GM18873 (cell line): ENCODE measurements around the gene TRIM31.

Experiments
- ATAC-seq: cut with Tn5 transposase; IDR thresholded peaks from one replicate; pipeline ENCODE4 v1.9.1; 2021; ENCODE audit warnings: mild to moderate bottlenecking, moderate library complexity, moderate number of reproducible peaks; ENCODE audit not compliant: unreplicated experiment, low FRiP score

TRIM31 gene

GRCh38 chr6:30113003-30113759 lies at the start of gene TRIM31:
Gene TRIM31, minus strand, starts transcription at chr6:30113090. Its CDS starts 285 bp downstream, at chr6:30112805.
- ATAC-seq, result no peak

- ATAC-seq, result no peak
Measured at GRCh38 chr6:30162265-30163089, 49.6 kb upstream of the TRIM31 start.

GRCh38 chr6:30160785-30161531 lies 48.1 kb upstream of the TRIM31 start, which contains the start of gene TRIM10:
Gene TRIM10, minus strand, starts transcription at chr6:30161211. Its CDS starts 353 bp downstream, at chr6:30160858.
- no peak for ATAC-seq

GRCh38 chr6:30160008-30160784 lies 47.3 kb upstream of the TRIM31 start:
- ATAC-seq, result no peak

- no peak for ATAC-seq
Measured at GRCh38 chr6:30158475-30159040, 45.7 kb upstream of the TRIM31 start.

- no peak for ATAC-seq
Measured at GRCh38 chr6:30157999-30158398, 45.1 kb upstream of the TRIM31 start.

- ATAC-seq, result no peak
Measured at GRCh38 chr6:30157581-30157980, 44.7 kb upstream of the TRIM31 start.

- ATAC-seq, result no peak
Measured at GRCh38 chr6:30156774-30157173, 43.9 kb upstream of the TRIM31 start.

- no peak for ATAC-seq
Measured at GRCh38 chr6:30156262-30156599, 43.3 kb upstream of the TRIM31 start.

GRCh38 chr6:30155520-30156261 lies 42.8 kb upstream of the TRIM31 start:
- no peak for ATAC-seq

GRCh38 chr6:30154709-30155519 lies 42.0 kb upstream of the TRIM31 start:
- no peak for ATAC-seq

- no peak for ATAC-seq
Measured at GRCh38 chr6:30154061-30154460, 41.2 kb upstream of the TRIM31 start.

- ATAC-seq, result no peak
Measured at GRCh38 chr6:30152910-30153610, 40.2 kb upstream of the TRIM31 start.

- no peak for ATAC-seq
Measured at GRCh38 chr6:30152016-30152673, 39.3 kb upstream of the TRIM31 start.

GRCh38 chr6:30151580-30151979 lies 38.7 kb upstream of the TRIM31 start:
- no peak for ATAC-seq

- ATAC-seq, result no peak
Measured at GRCh38 chr6:30150671-30151395, 37.9 kb upstream of the TRIM31 start.
